ENCODE data around the gene NAA60. TPM values are rescaled to one million over a fixed set of nuclear protein-coding genes. Genes with fewer than 3 reads are reported as not detected.
A peak's percentile ranks its signal among the peaks of the same experiment; 100 is the strongest.

NAA60 gene
- total RNA-seq, 1 donor from 2014 or later = 56.3 TPM

- Histone ChIP-seq H3K36me3 (peaks cover 70% of the 10 kb centered on the region), H3K9me3 (no peaks in the 10 kb centered on the region), H3K27ac (no peak overlapping the region), H3K4me3 (no peak overlapping the region), H3K27me3 (ENCODE audit: low read depth) (no peaks in the 10 kb centered on the region), H3K4me1 (no peaks in the 10 kb centered on the region)
- DNase-seq (no peak), ATAC-seq (no peak)
- TF ChIP-seq, protein P1, sequence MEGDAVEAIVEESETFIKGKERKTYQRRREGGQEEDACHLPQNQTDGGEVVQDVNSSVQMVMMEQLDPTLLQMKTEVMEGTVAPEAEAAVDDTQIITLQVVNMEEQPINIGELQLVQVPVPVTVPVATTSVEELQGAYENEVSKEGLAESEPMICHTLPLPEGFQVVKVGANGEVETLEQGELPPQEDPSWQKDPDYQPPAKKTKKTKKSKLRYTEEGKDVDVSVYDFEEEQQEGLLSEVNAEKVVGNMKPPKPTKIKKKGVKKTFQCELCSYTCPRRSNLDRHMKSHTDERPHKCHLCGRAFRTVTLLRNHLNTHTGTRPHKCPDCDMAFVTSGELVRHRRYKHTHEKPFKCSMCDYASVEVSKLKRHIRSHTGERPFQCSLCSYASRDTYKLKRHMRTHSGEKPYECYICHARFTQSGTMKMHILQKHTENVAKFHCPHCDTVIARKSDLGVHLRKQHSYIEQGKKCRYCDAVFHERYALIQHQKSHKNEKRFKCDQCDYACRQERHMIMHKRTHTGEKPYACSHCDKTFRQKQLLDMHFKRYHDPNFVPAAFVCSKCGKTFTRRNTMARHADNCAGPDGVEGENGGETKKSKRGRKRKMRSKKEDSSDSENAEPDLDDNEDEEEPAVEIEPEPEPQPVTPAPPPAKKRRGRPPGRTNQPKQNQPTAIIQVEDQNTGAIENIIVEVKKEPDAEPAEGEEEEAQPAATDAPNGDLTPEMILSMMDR (IDR thresholded peaks at IDR 0.05) = no peak
- intact Hi-C loops (cut with DNase I) = no loop called here
These were observed 42.5 kb downstream of the NAA60 start for GRCh38 chr16:3485821-3486505.

DNA sequence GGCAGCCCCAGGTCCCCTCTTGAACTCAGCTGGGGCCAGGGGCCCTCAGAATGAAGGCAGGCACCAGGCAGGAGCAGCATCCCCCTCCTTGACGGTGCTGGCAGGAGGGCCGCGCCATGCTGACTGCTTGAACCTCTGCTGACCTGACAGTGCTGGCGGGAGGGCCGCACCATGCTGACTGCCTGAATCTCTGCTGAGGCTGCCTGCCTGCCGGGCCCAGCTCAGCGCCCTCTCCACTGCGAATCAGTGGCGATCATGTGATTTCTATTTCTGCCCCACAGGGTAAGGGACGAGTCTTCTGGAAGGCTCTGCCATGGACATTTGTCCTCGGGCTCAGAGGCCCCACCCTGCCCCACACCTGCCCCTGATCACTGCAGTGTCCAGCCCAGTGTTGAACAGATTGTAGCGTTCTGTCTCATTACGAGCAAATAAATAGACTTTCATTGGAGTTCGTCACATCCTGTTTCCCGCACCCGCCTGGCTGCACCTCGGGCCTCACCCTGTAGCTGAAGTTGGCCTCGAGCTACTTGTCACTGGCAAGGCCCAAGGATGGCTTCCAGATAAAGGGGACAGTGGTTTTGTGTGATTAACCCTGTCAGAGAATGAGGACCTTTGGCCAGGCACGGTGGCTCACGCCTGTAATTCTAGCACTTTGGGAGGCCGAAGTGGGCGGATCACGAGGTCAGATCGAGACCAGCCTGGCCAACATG, 43.2 kb downstream of the NAA60 start:
- H3K4me3 ChIP-seq = no peak overlapping the region
- H3K27ac ChIP-seq = no peak overlapping the region
- no peaks in the 10 kb centered on the region for H3K27me3 ChIP-seq (ENCODE audit: low read depth)
- peaks cover 63% of the 10 kb centered on the region for H3K36me3 ChIP-seq
- no peaks in the 10 kb centered on the region for H3K4me1 ChIP-seq
- intact Hi-C loops (cut with DNase I) = no loop called here
- H3K9me3 ChIP-seq = no peaks in the 10 kb centered on the region
- TF ChIP-seq, protein P1 (IDR thresholded peaks at IDR 0.05) = no peak
- DNase-seq = no peak
- ATAC-seq = no peak

GRCh38 chr16:3487521-3488410, 44.3 kb downstream of the NAA60 start:
- DNase-seq (no peak), ATAC-seq (peak; percentile 3 to 10)
- no peak overlapping the region for H3K27ac ChIP-seq
- H3K9me3 ChIP-seq = no peaks in the 10 kb centered on the region
- TF ChIP-seq, protein P1 (IDR thresholded peaks at IDR 0.05) = no peak
- peaks cover 52% of the 10 kb centered on the region for H3K36me3 ChIP-seq
- no peaks in the 10 kb centered on the region for H3K4me1 ChIP-seq
- H3K4me3 ChIP-seq = no peak overlapping the region
- intact Hi-C loops (cut with DNase I) = no loop called here
- no peaks in the 10 kb centered on the region for H3K27me3 ChIP-seq (ENCODE audit: low read depth)

- TF ChIP-seq, protein P1 (IDR thresholded peaks at IDR 0.05) = no peak
- no peaks in the 10 kb centered on the region for H3K4me1 ChIP-seq
- DNase-seq = no peak
- no peaks in the 10 kb centered on the region for H3K27me3 ChIP-seq (ENCODE audit: low read depth)
- peaks cover 42% of the 10 kb centered on the region for H3K36me3 ChIP-seq
- no peak overlapping the region for H3K4me3 ChIP-seq
- intact Hi-C loops (cut with DNase I) = no loop called here
- H3K27ac ChIP-seq = no peak overlapping the region
- ATAC-seq = no peak
- no peaks in the 10 kb centered on the region for H3K9me3 ChIP-seq
These were observed 45.3 kb downstream of the NAA60 start for GRCh38 chr16:3488801-3489200.

GRCh38 chr16:3490911-3491629, 47.6 kb downstream of the NAA60 start:
- Histone ChIP-seq H3K4me3 (no peak overlapping the region), H3K4me1 (no peaks in the 10 kb centered on the region), H3K27me3 (ENCODE audit: low read depth) (no peaks in the 10 kb centered on the region), H3K36me3 (peaks cover 19% of the 10 kb centered on the region), H3K27ac (no peak overlapping the region), H3K9me3 (no peaks in the 10 kb centered on the region)
- DNase-seq (peak; percentile 41), ATAC-seq (peak in 1 of 2 donors; percentile 13)
- intact Hi-C loops (cut with DNase I) = no loop called here
- TF ChIP-seq, protein P1 (IDR thresholded peaks at IDR 0.05) = no peak
